Caco-2 (cell line): ENCODE data around the gene TMA7B. TPM values are rescaled to one million over a fixed set of nuclear protein-coding genes. Genes with fewer than 3 reads are reported as not detected.

Source experiments
- BruUV-seq: library from RNA; stranded (reverse); fragments of 400-500 nt; replicated peaks from 2 replicates; lab custom pipeline; 2021; lab: Mats Ljungman, UMichigan
- CTCF ChIA-PET: fragments of 300-600 bp; sonication (Branson Sonifier 250); formaldehyde crosslinking; loops from one replicate; lab custom pipeline; 2022; ENCODE audit warnings: antibody characterized with exemption; lab: Charles Lee
- POLR2A ChIA-PET: fragments of 300-600 bp; sonication (Branson Sonifier 250); formaldehyde crosslinking; loops from one replicate; lab custom pipeline; 2022; ENCODE audit warnings: antibody characterized with exemption; lab: Charles Lee
- DNase-seq, 2 experiments: peaks; one replicate each; pipeline versions ENCODE4 v3.0.0 to v3.0.0-alpha.2; 2020 to 2022
- H3K27me3 ChIP-seq: replicated peaks from 2 replicates; pipeline ENCODE4 v1.6.0; 2011; ENCODE audit warnings: low read length; ENCODE audit not compliant: control insufficient read depth, insufficient read depth
- H3K36me3 ChIP-seq: 2 replicates; pipeline ENCODE4 v1.5.1; 2011; ENCODE audit warnings: low read length; ENCODE audit not compliant: control insufficient read depth, insufficient read depth
- H3K4me1 ChIP-seq: fragments of 250-450 bp; sonication (Bioruptor Pico); 2 replicates; pipeline ENCODE4 v1.5.1; 2020; ENCODE audit warnings: mild to moderate bottlenecking
- H3K4me3 ChIP-seq: 2 replicates; pipeline ENCODE4 v1.5.1; 2011; ENCODE audit warnings: low read depth, mild to moderate bottlenecking, control low read depth, low read length
- H3K9me3 ChIP-seq: fragments of 250-450 bp; sonication (Bioruptor Pico); 2 replicates; pipeline ENCODE4 v1.5.1; 2020; ENCODE audit warnings: mild to moderate bottlenecking, moderate library complexity
- H3K27ac Mint-ChIP-seq: one replicate; pipeline ENCODE4 v1.8.0; 2022; ENCODE audit warnings: mixed read lengths; ENCODE audit not compliant: unreplicated experiment
- H3K27me3 Mint-ChIP-seq: one replicate; pipeline ENCODE4 v1.8.0; 2022; ENCODE audit warnings: mixed read lengths; ENCODE audit not compliant: insufficient read depth, unreplicated experiment
- H3K36me3 Mint-ChIP-seq: one replicate; pipeline ENCODE4 v1.8.0; 2022; ENCODE audit warnings: mild to moderate bottlenecking, mixed read lengths; ENCODE audit not compliant: insufficient read depth, unreplicated experiment
- H3K4me1 Mint-ChIP-seq: one replicate; pipeline ENCODE4 v1.8.0; 2022; ENCODE audit warnings: low read depth, mixed read lengths; ENCODE audit not compliant: unreplicated experiment
- H3K4me3 Mint-ChIP-seq: one replicate; pipeline ENCODE4 v1.8.0; 2022; ENCODE audit warnings: mild to moderate bottlenecking, moderate library complexity, mixed read lengths; ENCODE audit not compliant: unreplicated experiment
- H3K9me3 Mint-ChIP-seq: one replicate; pipeline ENCODE4 v1.8.0; 2022; ENCODE audit warnings: mixed read lengths; ENCODE audit not compliant: unreplicated experiment
- CTCF ChIP-seq, 2 experiments: fragments of 200-600 bp in 1 of 2; IDR thresholded peaks; 1 replicate in 1 of 2; 2 replicates in 1 of 2; pipeline versions ENCODE4 v1.5.1 to v1.8.0; 2011 to 2022; ENCODE audit warnings: antibody characterized with exemption in 1 of 2, control low read depth in 1 of 2, inconsistent platforms in 1 of 2, low read depth in 1 of 2, low read length in 1 of 2, mild to moderate bottlenecking in 1 of 2, moderate library complexity in 1 of 2; ENCODE audit not compliant: insufficient read depth in 1 of 2, severe bottlenecking in 1 of 2, unreplicated experiment in 1 of 2
- intact Hi-C: fragments of 100-400 bp; cut with micrococcal nuclease; formaldehyde crosslinking; loops from one replicate; pipeline ENCODE4 v1.10.0; 2022; ENCODE audit not compliant: unreplicated experiment
- total RNA-seq: library from RNA; stranded (reverse); gene quantifications from 2 replicates; pipeline ENCODE4 v1.2.3, GENCODE V29; 2022

TMA7B gene
- total RNA-seq, 1 experiment from 2014 or later, result not detected

- Mint-ChIP-seq H3K27me3 (no peaks in the 10 kb centered on the region), H3K9me3 (no peaks in the 10 kb centered on the region), H3K4me1 (no peaks in the 10 kb centered on the region), H3K36me3 (no peaks in the 10 kb centered on the region), H3K4me3 (no peak overlapping the region), H3K27ac (no peak overlapping the region)
- ChIA-PET POLR2A (no interaction called here), CTCF (no interaction called here)
- H3K4me3 ChIP-seq, result no peak overlapping the region
- H3K36me3 ChIP-seq, result no peaks in the 10 kb centered on the region
- no peak for DNase-seq
- peaks cover 4% of the 10 kb centered on the region; the same call in 1 of the 2 replicates for H3K4me1 ChIP-seq
- H3K9me3 ChIP-seq, result no peaks in the 10 kb centered on the region
- BruUV-seq, result no TSS peak
- intact Hi-C loops, result no loop called here
- no peak for TF ChIP-seq CTCF (IDR thresholded peaks at IDR 0.05; ENCODE audit: insufficient read depth in 1 of 2, low read depth in 1 of 2, low read length in 1 of 2, severe bottlenecking in 1 of 2, unreplicated experiment in 1 of 2)
- no peaks in the 10 kb centered on the region; the same call in 1 of the 2 replicates for H3K27me3 ChIP-seq
Measured at GRCh38 chr22:39960791-39961746, 872 bp downstream of the TMA7B start.

GRCh38 chr22:39962071-39962470, 1.9 kb downstream of the TMA7B start:
- H3K36me3 ChIP-seq, result no peaks in the 10 kb centered on the region
- no peak for TF ChIP-seq CTCF (IDR thresholded peaks at IDR 0.05; ENCODE audit: insufficient read depth in 1 of 2, low read depth in 1 of 2, low read length in 1 of 2, severe bottlenecking in 1 of 2, unreplicated experiment in 1 of 2)
- no peak overlapping the region for H3K4me3 ChIP-seq
- Mint-ChIP-seq H3K27ac (no peak overlapping the region), H3K4me3 (no peak overlapping the region), H3K27me3 (no peaks in the 10 kb centered on the region), H3K4me1 (peaks cover 8% of the 10 kb centered on the region), H3K36me3 (no peaks in the 10 kb centered on the region), H3K9me3 (no peaks in the 10 kb centered on the region)
- no peaks in the 10 kb centered on the region for H3K9me3 ChIP-seq
- no TSS peak for BruUV-seq
- no peaks in the 10 kb centered on the region; the same call in 1 of the 2 replicates for H3K27me3 ChIP-seq
- ChIA-PET POLR2A (no interaction called here), CTCF (no interaction called here)
- DNase-seq, result no peak
- peaks cover 8% of the 10 kb centered on the region; the same call in 1 of the 2 replicates for H3K4me1 ChIP-seq
- intact Hi-C loops, result no loop called here

GRCh38 chr22:39965748-39966147, 5.6 kb downstream of the TMA7B start:
- Mint-ChIP-seq H3K4me3 (no peak overlapping the region), H3K9me3 (no peaks in the 10 kb centered on the region), H3K27ac (no peak overlapping the region), H3K27me3 (no peaks in the 10 kb centered on the region), H3K36me3 (no peaks in the 10 kb centered on the region), H3K4me1 (peaks cover 11% of the 10 kb centered on the region)
- ChIA-PET POLR2A (no interaction called here), CTCF (no interaction called here)
- Histone ChIP-seq H3K4me1 (peaks cover 11% of the 10 kb centered on the region; the same call in 1 of the 2 replicates), H3K27me3 (no peaks in the 10 kb centered on the region; the same call in 1 of the 2 replicates), H3K9me3 (no peaks in the 10 kb centered on the region), H3K36me3 (no peaks in the 10 kb centered on the region), H3K4me3 (no peak overlapping the region)
- no peak for TF ChIP-seq CTCF (IDR thresholded peaks at IDR 0.05; ENCODE audit: insufficient read depth in 1 of 2, low read depth in 1 of 2, low read length in 1 of 2, severe bottlenecking in 1 of 2, unreplicated experiment in 1 of 2)
- no peak for DNase-seq
- BruUV-seq, result no TSS peak
- intact Hi-C loops, result no loop called here
